Measurements from ENCODE around the gene SYT2. TPM values are rescaled to one million over a fixed set of nuclear protein-coding genes. Genes with fewer than 3 reads are reported as not detected.
"Not testable (repeated sequence)": the region's sequence is repeated elsewhere in the genome, so short reads cannot be mapped to it uniquely, and the experiment has no call there.

SYT2 gene
- total RNA-seq, 2 donors from 2014 or later = 0.02 TPM; not detected in 1

DNA sequence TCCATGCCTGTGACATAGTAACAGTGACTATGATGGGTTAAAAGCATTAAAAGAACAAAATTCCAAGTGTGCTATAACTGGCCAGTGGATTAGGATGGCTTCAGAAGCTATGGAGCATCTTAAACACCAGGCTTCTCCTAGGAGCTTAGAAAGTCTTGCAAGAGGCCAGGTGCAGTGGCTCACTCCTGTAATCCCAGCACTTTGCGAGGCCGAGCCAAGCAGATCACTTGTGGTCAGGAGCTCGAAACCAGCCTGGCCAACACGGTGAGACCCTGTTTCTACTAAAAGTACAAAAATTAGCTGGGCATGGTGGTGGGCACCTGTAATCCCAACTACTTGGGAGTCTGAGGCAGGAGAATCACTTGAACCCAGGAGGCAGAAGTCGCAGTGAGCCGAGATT is 12.8 kb upstream of the SYT2 start:
- H3K27ac Mint-ChIP-seq; H3K9me3 Mint-ChIP-seq; DNase-seq; H3K36me3 Mint-ChIP-seq (ENCODE audit: insufficient read depth in 2 of 2); H3K4me3 Mint-ChIP-seq; H3K27me3 Mint-ChIP-seq (ENCODE audit: low read depth); ATAC-seq (replicated peaks in 1 of 2); H3K4me1 Mint-ChIP-seq (ENCODE audit: low read depth): not testable (repeated sequence)

- DNase-seq = no peak
- Mint-ChIP-seq H3K27ac (no peak overlapping the region), H3K4me1 (ENCODE audit: low read depth) (peaks cover 5% of the 10 kb centered on the region), H3K27me3 (ENCODE audit: low read depth) (peaks cover 25% of the 10 kb centered on the region), H3K4me3 (no peak overlapping the region), H3K36me3 (ENCODE audit: insufficient read depth in 2 of 2) (no peaks in the 10 kb centered on the region), H3K9me3 (no peaks in the 10 kb centered on the region)
- no peak for ATAC-seq (replicated peaks in 1 of 2)
Observed at GRCh38 chr1:202716654-202717053, 6.4 kb upstream of the SYT2 start.

DNA sequence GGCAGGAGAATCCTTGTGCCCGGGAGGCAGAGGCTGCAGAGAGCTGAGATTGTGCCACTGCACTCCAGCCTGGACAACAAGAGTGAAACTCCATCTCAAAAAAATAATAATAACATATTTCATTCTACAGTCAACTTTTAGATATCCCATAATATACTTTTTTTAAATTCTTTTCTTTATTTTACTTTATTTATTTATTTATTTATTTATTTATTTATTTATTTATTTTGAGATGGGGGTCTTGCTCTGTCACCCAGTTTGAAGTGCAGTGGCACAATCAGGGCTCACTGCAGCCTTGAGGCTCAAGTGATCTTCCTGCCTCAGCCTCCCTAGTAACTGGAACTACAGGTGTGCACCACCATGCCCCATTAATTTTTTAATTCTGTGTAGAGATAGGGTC is 3.9 kb upstream of the SYT2 start:
- H3K9me3 Mint-ChIP-seq; H3K4me1 Mint-ChIP-seq (ENCODE audit: low read depth); ATAC-seq (replicated peaks in 1 of 2); H3K36me3 Mint-ChIP-seq (ENCODE audit: insufficient read depth in 2 of 2); DNase-seq; H3K27ac Mint-ChIP-seq; H3K4me3 Mint-ChIP-seq: not testable (repeated sequence)
- peaks cover 45% of the 10 kb centered on the region for H3K27me3 Mint-ChIP-seq (ENCODE audit: low read depth)

GRCh38 chr1:202713110-202713509 is 2.9 kb upstream of the SYT2 start:
- H3K4me3 Mint-ChIP-seq = no peak overlapping the region
- DNase-seq (no peak), ATAC-seq (replicated peaks in 1 of 2) (no peak)
- H3K36me3 Mint-ChIP-seq (ENCODE audit: insufficient read depth in 2 of 2) = no peaks in the 10 kb centered on the region
- peaks cover 48% of the 10 kb centered on the region for H3K27me3 Mint-ChIP-seq (ENCODE audit: low read depth)
- H3K4me1 Mint-ChIP-seq (ENCODE audit: low read depth) = no peaks in the 10 kb centered on the region
- no peak overlapping the region for H3K27ac Mint-ChIP-seq
- no peaks in the 10 kb centered on the region for H3K9me3 Mint-ChIP-seq

GRCh38 chr1:202711949-202712635 is 1.8 kb upstream of the SYT2 start:
- Mint-ChIP-seq H3K4me1 (ENCODE audit: low read depth) (no peaks in the 10 kb centered on the region), H3K36me3 (ENCODE audit: insufficient read depth in 2 of 2) (no peaks in the 10 kb centered on the region), H3K27ac (no peak overlapping the region), H3K4me3 (no peak overlapping the region), H3K9me3 (no peaks in the 10 kb centered on the region), H3K27me3 (ENCODE audit: low read depth) (peaks cover 56% of the 10 kb centered on the region)
- no peak for ATAC-seq (replicated peaks in 1 of 2)
- DNase-seq = no peak

- Mint-ChIP-seq H3K4me3 (peak overlapping the region; percentile 0 to 34), H3K36me3 (ENCODE audit: insufficient read depth in 2 of 2) (no peaks in the 10 kb centered on the region), H3K27me3 (ENCODE audit: low read depth) (peaks cover 73% of the 10 kb centered on the region), H3K27ac (no peak overlapping the region), H3K9me3 (no peaks in the 10 kb centered on the region), H3K4me1 (ENCODE audit: low read depth) (no peaks in the 10 kb centered on the region)
- DNase-seq = no peak
- no peak for ATAC-seq (replicated peaks in 1 of 2)
Observed at GRCh38 chr1:202709276-202710041, 795 bp downstream of the SYT2 start.

DNA sequence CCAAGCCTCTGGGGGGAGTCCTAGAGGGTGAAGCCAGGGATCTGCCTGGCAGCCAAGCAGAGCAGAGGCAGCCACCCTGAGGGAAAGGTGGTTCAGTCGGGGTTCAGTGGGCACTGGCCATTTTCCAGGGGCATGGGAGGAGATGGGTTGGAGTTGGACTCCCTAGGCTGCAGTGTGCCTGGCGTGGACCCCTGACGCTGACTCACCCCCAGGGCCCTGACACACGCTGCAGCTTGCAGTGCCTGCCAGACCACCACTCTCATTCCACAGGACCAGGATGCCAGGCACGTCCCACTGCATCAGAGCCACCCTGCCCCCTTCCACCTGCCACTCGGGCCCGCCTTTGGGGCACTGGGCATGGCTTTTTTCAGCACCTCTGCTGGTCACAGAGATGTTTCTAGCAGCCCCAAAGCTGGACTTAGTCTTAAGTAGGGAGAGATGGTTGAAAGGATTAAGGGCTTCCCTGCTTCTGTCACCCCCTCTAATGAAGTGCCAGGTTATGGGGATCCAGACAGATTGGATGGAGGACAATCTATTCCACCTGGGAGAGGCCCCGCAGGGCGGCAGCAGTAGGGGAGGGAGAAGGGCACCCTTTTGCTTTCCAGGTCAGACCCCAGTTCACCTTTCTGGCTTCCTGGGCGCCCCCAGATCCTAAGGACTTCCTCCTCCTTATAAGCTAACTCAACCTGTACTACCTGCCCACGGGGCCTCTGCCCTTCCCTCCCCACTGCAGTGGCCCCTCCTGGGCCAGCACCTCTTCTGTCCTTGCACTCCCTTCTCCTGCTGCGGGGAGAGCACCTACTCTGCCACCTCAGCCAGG is 1.6 kb downstream of the SYT2 start:
- H3K4me3 Mint-ChIP-seq = no peak overlapping the region
- no peak for DNase-seq
- peaks cover 79% of the 10 kb centered on the region for H3K27me3 Mint-ChIP-seq (ENCODE audit: low read depth)
- no peaks in the 10 kb centered on the region for H3K4me1 Mint-ChIP-seq (ENCODE audit: low read depth)
- ATAC-seq (replicated peaks in 1 of 2) = no peak
- no peak overlapping the region for H3K27ac Mint-ChIP-seq
- H3K36me3 Mint-ChIP-seq (ENCODE audit: insufficient read depth in 2 of 2) = no peaks in the 10 kb centered on the region
- no peaks in the 10 kb centered on the region for H3K9me3 Mint-ChIP-seq

DNA sequence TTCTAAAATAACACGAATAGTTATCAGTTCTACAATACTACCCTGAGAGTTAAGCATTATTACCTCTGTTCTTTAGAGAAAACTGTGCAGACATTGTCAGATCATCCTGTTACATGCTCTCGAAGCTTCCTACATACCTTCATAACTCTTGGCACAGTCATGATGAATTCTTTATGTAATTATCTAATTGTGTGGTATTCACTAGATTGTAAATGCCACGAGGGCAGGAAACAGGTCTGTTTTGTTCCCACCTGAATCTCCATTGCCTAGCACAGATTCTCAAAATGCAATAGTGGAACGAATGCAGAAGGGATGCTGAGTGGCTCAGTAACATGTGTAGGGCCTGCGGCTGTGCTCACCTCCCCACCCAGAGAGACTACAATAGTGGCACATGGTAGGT is 3.4 kb downstream of the SYT2 start:
- no peak overlapping the region for H3K27ac Mint-ChIP-seq
- ATAC-seq (replicated peaks in 1 of 2) (no peak), DNase-seq (no peak)
- no peaks in the 10 kb centered on the region for H3K9me3 Mint-ChIP-seq
- H3K36me3 Mint-ChIP-seq (ENCODE audit: insufficient read depth in 2 of 2) = no peaks in the 10 kb centered on the region
- no peak overlapping the region for H3K4me3 Mint-ChIP-seq
- peaks cover 67% of the 10 kb centered on the region for H3K27me3 Mint-ChIP-seq (ENCODE audit: low read depth)
- no peaks in the 10 kb centered on the region for H3K4me1 Mint-ChIP-seq (ENCODE audit: low read depth)

DNA sequence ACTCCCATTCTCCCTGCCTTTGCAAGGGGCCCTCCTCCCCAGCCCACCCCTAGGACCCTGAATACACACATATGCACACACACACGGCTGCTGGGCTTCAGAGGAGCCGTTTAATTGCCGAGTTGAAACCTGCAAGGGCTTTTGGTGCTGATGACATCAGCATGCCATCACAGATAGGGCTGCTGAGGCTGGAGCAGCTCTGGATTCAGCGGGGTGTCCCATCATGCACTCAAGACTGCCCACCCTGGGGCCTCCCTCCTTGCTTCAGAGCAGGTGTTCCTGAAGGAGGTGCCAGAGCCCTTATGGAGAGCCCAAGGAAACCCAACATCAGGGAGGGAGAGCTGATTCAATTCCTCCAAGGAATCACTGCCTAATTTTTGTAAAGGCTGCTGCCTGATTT is 5.7 kb downstream of the SYT2 start:
- Mint-ChIP-seq H3K4me1 (ENCODE audit: low read depth) (no peaks in the 10 kb centered on the region), H3K4me3 (no peak overlapping the region), H3K27me3 (ENCODE audit: low read depth) (peaks cover 47% of the 10 kb centered on the region), H3K36me3 (ENCODE audit: insufficient read depth in 2 of 2) (no peaks in the 10 kb centered on the region), H3K9me3 (no peaks in the 10 kb centered on the region), H3K27ac (no peak overlapping the region)
- DNase-seq = no peak
- no peak for ATAC-seq (replicated peaks in 1 of 2)

- Mint-ChIP-seq H3K4me1 (ENCODE audit: low read depth) (no peaks in the 10 kb centered on the region), H3K27me3 (ENCODE audit: low read depth) (peaks cover 40% of the 10 kb centered on the region), H3K36me3 (ENCODE audit: insufficient read depth in 2 of 2) (no peaks in the 10 kb centered on the region), H3K9me3 (no peaks in the 10 kb centered on the region), H3K4me3 (no peak overlapping the region), H3K27ac (no peak overlapping the region)
- DNase-seq = no peak
- ATAC-seq (replicated peaks in 1 of 2) = no peak
Observed at GRCh38 chr1:202703191-202703590, 7.1 kb downstream of the SYT2 start.

DNA sequence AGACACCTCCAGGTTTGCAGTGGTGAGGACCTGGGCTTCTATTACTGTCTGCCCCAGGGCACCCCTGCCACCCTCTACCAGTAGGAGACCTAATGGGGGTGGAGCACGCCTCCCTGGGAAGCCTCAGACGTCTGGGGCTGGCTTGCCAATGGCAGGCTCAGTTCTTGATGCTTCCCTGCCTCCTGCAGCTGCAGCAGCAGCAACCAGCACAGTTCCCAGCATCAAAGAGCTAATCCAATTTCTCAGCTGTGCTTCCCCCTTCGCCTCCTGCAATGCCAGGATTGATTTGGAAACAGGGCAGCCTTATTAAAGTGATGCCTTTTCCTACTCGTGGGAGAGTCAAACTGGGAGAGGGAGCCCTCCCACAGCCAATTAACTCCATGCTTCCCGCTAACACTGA is 8.2 kb downstream of the SYT2 start:
- no peak overlapping the region for H3K27ac Mint-ChIP-seq
- H3K9me3 Mint-ChIP-seq = no peaks in the 10 kb centered on the region
- H3K4me1 Mint-ChIP-seq (ENCODE audit: low read depth) = no peaks in the 10 kb centered on the region
- no peak overlapping the region for H3K4me3 Mint-ChIP-seq
- DNase-seq (no peak), ATAC-seq (replicated peaks in 1 of 2) (no peak)
- no peaks in the 10 kb centered on the region for H3K36me3 Mint-ChIP-seq (ENCODE audit: insufficient read depth in 2 of 2)
- peaks cover 38% of the 10 kb centered on the region for H3K27me3 Mint-ChIP-seq (ENCODE audit: low read depth)

DNA sequence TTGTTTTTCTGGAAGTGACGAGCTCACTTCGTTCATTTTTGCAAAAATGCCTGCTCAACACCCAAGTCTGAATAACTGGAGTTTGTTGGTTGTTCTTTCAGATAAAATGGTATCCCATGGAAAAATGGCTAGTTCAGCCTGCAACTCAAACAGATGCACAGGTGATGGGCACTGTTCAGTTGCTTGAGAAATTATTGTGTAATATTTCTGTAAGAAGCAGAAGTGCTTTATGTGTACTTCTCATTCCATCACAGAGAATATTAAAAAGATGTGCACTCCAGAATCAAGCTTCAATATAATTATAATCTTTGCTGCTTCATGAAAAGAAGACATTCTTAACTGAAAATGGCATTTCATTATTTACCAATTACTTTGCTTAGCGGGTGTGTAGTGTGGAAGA is 9.1 kb downstream of the SYT2 start:
- no peak for ATAC-seq (replicated peaks in 1 of 2)
- H3K36me3 Mint-ChIP-seq (ENCODE audit: insufficient read depth in 2 of 2) = no peaks in the 10 kb centered on the region
- no peaks in the 10 kb centered on the region for H3K9me3 Mint-ChIP-seq
- no peaks in the 10 kb centered on the region for H3K4me1 Mint-ChIP-seq (ENCODE audit: low read depth)
- no peak for DNase-seq
- no peak overlapping the region for H3K27ac Mint-ChIP-seq
- peaks cover 37% of the 10 kb centered on the region for H3K27me3 Mint-ChIP-seq (ENCODE audit: low read depth)
- H3K4me3 Mint-ChIP-seq = no peak overlapping the region

DNA sequence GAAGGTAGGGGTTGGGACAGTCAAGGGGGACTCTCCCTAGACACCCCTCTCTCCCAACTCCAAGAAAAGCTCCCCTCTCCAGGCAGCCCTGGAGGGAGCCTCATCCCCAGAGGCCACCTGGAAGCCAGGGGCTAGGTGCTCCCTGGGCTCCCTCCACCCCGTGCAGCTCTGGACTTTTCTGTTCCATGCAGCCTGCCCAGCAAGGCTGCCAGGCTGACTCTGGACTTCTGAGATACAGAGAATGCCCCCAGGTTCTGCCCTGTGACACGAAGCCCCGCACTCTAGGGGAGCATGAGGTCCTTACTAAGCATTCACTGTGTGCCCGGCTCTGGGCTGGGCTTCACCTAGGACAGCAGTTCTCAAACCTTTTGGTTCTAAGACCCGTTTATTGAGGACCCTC is 10.2 kb downstream of the SYT2 start:
- H3K36me3 Mint-ChIP-seq (ENCODE audit: insufficient read depth in 2 of 2) = no peaks in the 10 kb centered on the region
- H3K4me1 Mint-ChIP-seq (ENCODE audit: low read depth) = no peaks in the 10 kb centered on the region
- H3K4me3 Mint-ChIP-seq = no peak overlapping the region
- peaks cover 31% of the 10 kb centered on the region for H3K27me3 Mint-ChIP-seq (ENCODE audit: low read depth)
- H3K9me3 Mint-ChIP-seq = no peaks in the 10 kb centered on the region
- no peak for DNase-seq
- ATAC-seq (replicated peaks in 1 of 2) = no peak
- no peak overlapping the region for H3K27ac Mint-ChIP-seq

Measured in activated T-cell treated with anti-CD3 and anti-CD28 coated beads, Interleukin-2, amount 50 U/mL, for 72 hours (primary cell).